ENCODE results near the gene IFIT3.

GRCh38 chr10:89351412-89351779 is 23.6 kb downstream of the IFIT3 start:
- TF ChIP-seq CTCF (IDR thresholded peaks at IDR 0.05; ENCODE audit: borderline replicate concordance, extremely low read depth, low read length, poor library complexity, severe bottlenecking): no peak
- no peak for TF ChIP-seq EZH2 (IDR thresholded peaks at IDR 0.05; ENCODE audit: borderline replicate concordance, low read depth, low read length, severe bottlenecking)
